Liver (tissue), 9 donors: ENCODE results near the gene TBL1X. TPM values are rescaled to one million over a fixed set of nuclear protein-coding genes. Genes with fewer than 3 reads are reported as not detected.

ENCODE experiments used
- DNase-seq: peaks from one replicate; pipeline ENCODE4 v3.0.0-alpha.2; 2017; ENCODE audit warnings: low spot score
- H3K27ac ChIP-seq, 2 donors: one replicate each; pipeline ENCODE4 v1.7.0; 2013; ENCODE audit warnings: inconsistent platforms in 2 of 2, low read length in 2 of 2, control low read depth in 1 of 2, low read depth in 1 of 2, mild to moderate bottlenecking in 1 of 2
- H3K27me3 ChIP-seq, 4 donors: one replicate each; pipeline versions ENCODE4 v1.6.1 to v1.7.0; 2013; ENCODE audit warnings: low read length in 3 of 4, inconsistent platforms in 1 of 4, mild to moderate bottlenecking in 1 of 4, moderate library complexity in 1 of 4; ENCODE audit not compliant: control insufficient read depth in 4 of 4, insufficient read depth in 4 of 4
- H3K36me3 ChIP-seq, 4 donors: one replicate each; pipeline versions ENCODE4 v1.6.1 to v1.7.0; 2013; ENCODE audit warnings: low read length in 3 of 4, mild to moderate bottlenecking in 3 of 4, low read depth in 1 of 4, moderate library complexity in 1 of 4; ENCODE audit not compliant: control insufficient read depth in 4 of 4, insufficient read depth in 3 of 4
- H3K4me1 ChIP-seq, 4 donors: one replicate each; pipeline versions ENCODE4 v1.6.1 to v1.7.0; 2013; ENCODE audit warnings: low read length in 3 of 4, mild to moderate bottlenecking in 3 of 4, moderate library complexity in 1 of 4; ENCODE audit not compliant: control insufficient read depth in 4 of 4, insufficient read depth in 4 of 4
- H3K4me3 ChIP-seq, 3 donors: one replicate each; pipeline versions ENCODE4 v1.6.1 to v1.7.0; 2013; ENCODE audit warnings: low read length in 3 of 3, control low read depth in 1 of 3, low read depth in 1 of 3, mild to moderate bottlenecking in 1 of 3
- H3K9ac ChIP-seq, 2 donors: one replicate each; pipeline ENCODE4 v1.7.0; 2013; ENCODE audit warnings: low read length in 2 of 2, mild to moderate bottlenecking in 2 of 2, moderate library complexity in 2 of 2, control low read depth in 1 of 2, low read depth in 1 of 2
- H3K9me3 ChIP-seq, 4 donors: one replicate each; pipeline versions ENCODE4 v1.6.1 to v1.7.0; 2013; ENCODE audit warnings: low read length in 3 of 4; ENCODE audit not compliant: control insufficient read depth in 4 of 4
- EGR1 ChIP-seq, 2 donors: IDR thresholded peaks; 2 replicates each; pipeline ENCODE4 v1.6.1; 2016 to 2018; ENCODE audit warnings: antibody characterized with exemption in 2 of 2, low read depth in 2 of 2
- FOXA1 ChIP-seq: IDR thresholded peaks from 2 replicates; pipeline ENCODE4 v1.6.1; 2016; ENCODE audit warnings: antibody characterized with exemption
- FOXA2 ChIP-seq: IDR thresholded peaks from 2 replicates; pipeline ENCODE4 v1.6.1; 2016; ENCODE audit warnings: antibody characterized with exemption
- GABPA ChIP-seq, 2 donors: IDR thresholded peaks in 1 of 2; conservative IDR thresholded peaks in 1 of 2; 2 replicates each; pipeline ENCODE4 v1.6.1; 2016; ENCODE audit warnings: antibody characterized with exemption in 2 of 2, mild to moderate bottlenecking in 1 of 2, moderate library complexity in 1 of 2
- HNF4A ChIP-seq, 2 donors: conservative IDR thresholded peaks; 2 replicates each; pipeline ENCODE4 v1.6.1; 2016; ENCODE audit warnings: antibody characterized with exemption in 2 of 2, mild to moderate bottlenecking in 2 of 2
- JUND ChIP-seq, 2 donors: IDR thresholded peaks; 2 replicates each; pipeline ENCODE4 v1.6.1; 2016; ENCODE audit warnings: antibody characterized with exemption in 2 of 2
- NR2F2 ChIP-seq: IDR thresholded peaks from 2 replicates; pipeline ENCODE4 v1.6.1; 2016; ENCODE audit warnings: antibody characterized with exemption
- RAD21 ChIP-seq, 2 donors: IDR thresholded peaks; 2 replicates each; pipeline ENCODE4 v1.6.1; 2016; ENCODE audit warnings: antibody characterized with exemption in 2 of 2, mild to moderate bottlenecking in 2 of 2
- RXRA ChIP-seq, 2 donors: IDR thresholded peaks; 2 replicates each; pipeline ENCODE4 v1.6.1; 2017 to 2018; ENCODE audit warnings: antibody characterized with exemption in 2 of 2, mild to moderate bottlenecking in 1 of 2
- SP1 ChIP-seq: IDR thresholded peaks from 2 replicates; pipeline ENCODE4 v1.6.1; 2018; ENCODE audit warnings: antibody characterized with exemption, mild to moderate bottlenecking
- TAF1 ChIP-seq: conservative IDR thresholded peaks from 2 replicates; pipeline ENCODE4 v1.6.1; 2016; ENCODE audit warnings: antibody characterized with exemption, mild to moderate bottlenecking
- YY1 ChIP-seq: IDR thresholded peaks from 2 replicates; pipeline ENCODE4 v1.6.1; 2016; ENCODE audit warnings: antibody characterized with exemption, mild to moderate bottlenecking
- WGBS: extraction: QIAGEN DNeasy Blood & Tissue Kit; methylation state at CpG from one replicate; pipeline ENCODE4 v1.1.7; 2013; 5-methylcytosine and 5-hydroxymethylcytosine counted together
- polyA plus RNA-seq, 2 donors: library from polyadenylated mRNA; stranded (reverse) in 1 of 2; unstranded in 1 of 2; fragments of 200-250 nt in 1 of 2; fragments of >200 nt in 1 of 2; fragmentation: Nextera tagmentation in 1 of 2; extraction: Ambion mirVana in 1 of 2; gene quantifications; one replicate each; pipeline versions ENCODE4 v1.2.1 to v1.2.3, GENCODE V29; 2013 to 2015
- total RNA-seq, 2 donors: library from RNA; depleted of rRNA; stranded (reverse); fragments of >200 nt; gene quantifications; one replicate each; pipeline ENCODE4 v1.2.3, GENCODE V29; 2014
- TF ChIP-seq, protein P1 (sequence below): IDR thresholded peaks from 2 replicates; pipeline ENCODE4 v1.6.1; 2016; ENCODE audit warnings: antibody characterized with exemption, mild to moderate bottlenecking
- TF ChIP-seq, protein P2 (sequence below): fragments of 150-350 bp; IDR thresholded peaks from 2 replicates; pipeline ENCODE4 v1.5.1; 2017; ENCODE audit warnings: improper control_type of control experiment, low read depth, low read length; ENCODE audit not compliant: missing input control
- TF ChIP-seq, protein P3 (sequence below): IDR thresholded peaks from 2 replicates; pipeline ENCODE4 v1.6.1; 2016; ENCODE audit warnings: antibody characterized with exemption
- TF ChIP-seq, protein P4 (sequence below): IDR thresholded peaks from 2 replicates; pipeline ENCODE4 v1.6.1; 2016; ENCODE audit warnings: antibody characterized with exemption
- TF ChIP-seq, protein P5 (sequence below): IDR thresholded peaks from 2 replicates; pipeline ENCODE4 v1.6.1; 2016; ENCODE audit warnings: antibody characterized with exemption
- donor health status: healthy.
- donor health status: healthy.
- donor health status: healthy.
- donor health status: healthy.
- donor health status: healthy.

The TBL1X gene
- total and polyA plus RNA-seq, 4 donors, result 11.2 to 15.1 (median 11.8) TPM

DNA sequence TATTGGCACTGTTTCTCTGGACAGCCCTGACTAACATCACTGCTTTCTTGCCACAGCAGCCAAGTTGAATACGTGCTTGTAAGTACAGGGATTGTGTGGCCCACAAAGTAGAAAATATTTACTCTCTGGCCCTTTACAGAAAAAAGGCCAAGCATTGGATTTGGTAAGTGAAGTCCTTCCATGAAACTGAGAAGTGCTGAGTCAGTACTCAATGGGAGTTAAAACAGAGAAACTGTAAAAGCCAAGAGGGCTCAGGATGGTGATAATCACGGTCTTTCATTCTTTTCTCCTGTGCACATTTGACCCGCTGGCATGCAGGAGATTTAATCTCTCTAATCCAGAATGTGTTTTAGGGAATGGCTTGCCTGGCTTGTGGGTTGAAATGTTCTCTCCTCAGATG is 46.1 kb downstream of the TBL1X start:
- whole genome bisulfite sequencing, result 86% methylated on average over 3 of the region's 3 CpGs
- TF ChIP-seq FOXA2, result no peak
- TF ChIP-seq, protein P1, sequence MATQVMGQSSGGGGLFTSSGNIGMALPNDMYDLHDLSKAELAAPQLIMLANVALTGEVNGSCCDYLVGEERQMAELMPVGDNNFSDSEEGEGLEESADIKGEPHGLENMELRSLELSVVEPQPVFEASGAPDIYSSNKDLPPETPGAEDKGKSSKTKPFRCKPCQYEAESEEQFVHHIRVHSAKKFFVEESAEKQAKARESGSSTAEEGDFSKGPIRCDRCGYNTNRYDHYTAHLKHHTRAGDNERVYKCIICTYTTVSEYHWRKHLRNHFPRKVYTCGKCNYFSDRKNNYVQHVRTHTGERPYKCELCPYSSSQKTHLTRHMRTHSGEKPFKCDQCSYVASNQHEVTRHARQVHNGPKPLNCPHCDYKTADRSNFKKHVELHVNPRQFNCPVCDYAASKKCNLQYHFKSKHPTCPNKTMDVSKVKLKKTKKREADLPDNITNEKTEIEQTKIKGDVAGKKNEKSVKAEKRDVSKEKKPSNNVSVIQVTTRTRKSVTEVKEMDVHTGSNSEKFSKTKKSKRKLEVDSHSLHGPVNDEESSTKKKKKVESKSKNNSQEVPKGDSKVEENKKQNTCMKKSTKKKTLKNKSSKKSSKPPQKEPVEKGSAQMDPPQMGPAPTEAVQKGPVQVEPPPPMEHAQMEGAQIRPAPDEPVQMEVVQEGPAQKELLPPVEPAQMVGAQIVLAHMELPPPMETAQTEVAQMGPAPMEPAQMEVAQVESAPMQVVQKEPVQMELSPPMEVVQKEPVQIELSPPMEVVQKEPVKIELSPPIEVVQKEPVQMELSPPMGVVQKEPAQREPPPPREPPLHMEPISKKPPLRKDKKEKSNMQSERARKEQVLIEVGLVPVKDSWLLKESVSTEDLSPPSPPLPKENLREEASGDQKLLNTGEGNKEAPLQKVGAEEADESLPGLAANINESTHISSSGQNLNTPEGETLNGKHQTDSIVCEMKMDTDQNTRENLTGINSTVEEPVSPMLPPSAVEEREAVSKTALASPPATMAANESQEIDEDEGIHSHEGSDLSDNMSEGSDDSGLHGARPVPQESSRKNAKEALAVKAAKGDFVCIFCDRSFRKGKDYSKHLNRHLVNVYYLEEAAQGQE, result no peak
- TF ChIP-seq, protein P2, sequence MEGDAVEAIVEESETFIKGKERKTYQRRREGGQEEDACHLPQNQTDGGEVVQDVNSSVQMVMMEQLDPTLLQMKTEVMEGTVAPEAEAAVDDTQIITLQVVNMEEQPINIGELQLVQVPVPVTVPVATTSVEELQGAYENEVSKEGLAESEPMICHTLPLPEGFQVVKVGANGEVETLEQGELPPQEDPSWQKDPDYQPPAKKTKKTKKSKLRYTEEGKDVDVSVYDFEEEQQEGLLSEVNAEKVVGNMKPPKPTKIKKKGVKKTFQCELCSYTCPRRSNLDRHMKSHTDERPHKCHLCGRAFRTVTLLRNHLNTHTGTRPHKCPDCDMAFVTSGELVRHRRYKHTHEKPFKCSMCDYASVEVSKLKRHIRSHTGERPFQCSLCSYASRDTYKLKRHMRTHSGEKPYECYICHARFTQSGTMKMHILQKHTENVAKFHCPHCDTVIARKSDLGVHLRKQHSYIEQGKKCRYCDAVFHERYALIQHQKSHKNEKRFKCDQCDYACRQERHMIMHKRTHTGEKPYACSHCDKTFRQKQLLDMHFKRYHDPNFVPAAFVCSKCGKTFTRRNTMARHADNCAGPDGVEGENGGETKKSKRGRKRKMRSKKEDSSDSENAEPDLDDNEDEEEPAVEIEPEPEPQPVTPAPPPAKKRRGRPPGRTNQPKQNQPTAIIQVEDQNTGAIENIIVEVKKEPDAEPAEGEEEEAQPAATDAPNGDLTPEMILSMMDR, result no peak
- TF ChIP-seq YY1, result no peak
- TF ChIP-seq HNF4A (conservative IDR thresholded peaks at IDR 0.05), result no peak
- no peak for TF ChIP-seq JUND (IDR thresholded peaks at IDR 0.05)
- TF ChIP-seq, protein P3, sequence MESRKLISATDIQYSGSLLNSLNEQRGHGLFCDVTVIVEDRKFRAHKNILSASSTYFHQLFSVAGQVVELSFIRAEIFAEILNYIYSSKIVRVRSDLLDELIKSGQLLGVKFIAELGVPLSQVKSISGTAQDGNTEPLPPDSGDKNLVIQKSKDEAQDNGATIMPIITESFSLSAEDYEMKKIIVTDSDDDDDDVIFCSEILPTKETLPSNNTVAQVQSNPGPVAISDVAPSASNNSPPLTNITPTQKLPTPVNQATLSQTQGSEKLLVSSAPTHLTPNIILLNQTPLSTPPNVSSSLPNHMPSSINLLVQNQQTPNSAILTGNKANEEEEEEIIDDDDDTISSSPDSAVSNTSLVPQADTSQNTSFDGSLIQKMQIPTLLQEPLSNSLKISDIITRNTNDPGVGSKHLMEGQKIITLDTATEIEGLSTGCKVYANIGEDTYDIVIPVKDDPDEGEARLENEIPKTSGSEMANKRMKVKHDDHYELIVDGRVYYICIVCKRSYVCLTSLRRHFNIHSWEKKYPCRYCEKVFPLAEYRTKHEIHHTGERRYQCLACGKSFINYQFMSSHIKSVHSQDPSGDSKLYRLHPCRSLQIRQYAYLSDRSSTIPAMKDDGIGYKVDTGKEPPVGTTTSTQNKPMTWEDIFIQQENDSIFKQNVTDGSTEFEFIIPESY, result no peak
- no peak for TF ChIP-seq SP1
- TF ChIP-seq RXRA (IDR thresholded peaks at IDR 0.05), result no peak
- TF ChIP-seq EGR1 (IDR thresholded peaks at IDR 0.05; ENCODE audit: low read depth in 2 of 2), result no peak
- TF ChIP-seq FOXA1, result no peak
- TF ChIP-seq GABPA (IDR thresholded peaks at IDR 0.05 in 1 of 2, conservative IDR thresholded peaks at IDR 0.05 in 1 of 2), result no peak
- TF ChIP-seq, protein P4, sequence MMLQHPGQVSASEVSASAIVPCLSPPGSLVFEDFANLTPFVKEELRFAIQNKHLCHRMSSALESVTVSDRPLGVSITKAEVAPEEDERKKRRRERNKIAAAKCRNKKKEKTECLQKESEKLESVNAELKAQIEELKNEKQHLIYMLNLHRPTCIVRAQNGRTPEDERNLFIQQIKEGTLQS, result no peak
- no peak for TF ChIP-seq TAF1
- TF ChIP-seq RAD21 (IDR thresholded peaks at IDR 0.05), result no peak
- TF ChIP-seq NR2F2, result no peak
- TF ChIP-seq, protein P5, sequence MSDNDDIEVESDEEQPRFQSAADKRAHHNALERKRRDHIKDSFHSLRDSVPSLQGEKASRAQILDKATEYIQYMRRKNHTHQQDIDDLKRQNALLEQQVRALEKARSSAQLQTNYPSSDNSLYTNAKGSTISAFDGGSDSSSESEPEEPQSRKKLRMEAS, result no peak

More for the DNA sequence above, 46.1 kb downstream of the TBL1X start:
- Histone ChIP-seq H3K9me3 (no peaks in the 10 kb centered on the region), H3K36me3 (peaks cover 0 to 5% (median 0%) of the 10 kb centered on the region in 4 donors), H3K4me1 (no peaks in the 10 kb centered on the region), H3K4me3 (no peak overlapping the region), H3K9ac (no peak overlapping the region), H3K27ac (no peak overlapping the region), H3K27me3 (no peaks in the 10 kb centered on the region)
- DNase-seq, result no peak
